ENCODE data around the gene FNDC11.
A peak's percentile ranks its signal among the peaks of the same experiment; 100 is the strongest.

The FNDC11 gene

GRCh38 chr20:63538204-63539091 lies 15.5 kb upstream of the FNDC11 start:
- Histone ChIP-seq H3K36me3 (ENCODE audit: control insufficient read depth, insufficient read depth, low read length) (no peaks in the 10 kb centered on the region), H3K4me1 (ENCODE audit: control insufficient read depth, insufficient read depth, low read length) (no peaks in the 10 kb centered on the region), H3K4me3 (ENCODE audit: low read length) (peak overlapping the region; percentile 64), H3K9ac (ENCODE audit: low read length) (no peak overlapping the region), H3K27me3 (ENCODE audit: control insufficient read depth, insufficient read depth, low read length) (peaks cover 9% of the 10 kb centered on the region), H3K27ac (ENCODE audit: low read depth, low read length) (no peak overlapping the region)

- Histone ChIP-seq H3K27me3 (ENCODE audit: control insufficient read depth, insufficient read depth, low read length) (peaks cover 8% of the 10 kb centered on the region), H3K9ac (ENCODE audit: low read length) (no peak overlapping the region), H3K4me1 (ENCODE audit: control insufficient read depth, insufficient read depth, low read length) (no peaks in the 10 kb centered on the region), H3K4me3 (ENCODE audit: low read length) (peak overlapping the region; percentile 15), H3K36me3 (ENCODE audit: control insufficient read depth, insufficient read depth, low read length) (no peaks in the 10 kb centered on the region), H3K27ac (ENCODE audit: low read depth, low read length) (no peak overlapping the region)
These were observed 14.9 kb upstream of the FNDC11 start for GRCh38 chr20:63539092-63539430.

GRCh38 chr20:63539441-63540370 lies 14.3 kb upstream of the FNDC11 start:
- Histone ChIP-seq H3K27ac (ENCODE audit: low read depth, low read length) (no peak overlapping the region), H3K27me3 (ENCODE audit: control insufficient read depth, insufficient read depth, low read length) (peaks cover 4% of the 10 kb centered on the region), H3K9ac (ENCODE audit: low read length) (no peak overlapping the region), H3K4me1 (ENCODE audit: control insufficient read depth, insufficient read depth, low read length) (no peaks in the 10 kb centered on the region), H3K4me3 (ENCODE audit: low read length) (no peak overlapping the region), H3K36me3 (ENCODE audit: control insufficient read depth, insufficient read depth, low read length) (no peaks in the 10 kb centered on the region)

GRCh38 chr20:63540417-63541186 lies 13.4 kb upstream of the FNDC11 start:
- no peaks in the 10 kb centered on the region for H3K36me3 ChIP-seq (ENCODE audit: control insufficient read depth, insufficient read depth, low read length)
- H3K27ac ChIP-seq (ENCODE audit: low read depth, low read length) = no peak overlapping the region
- H3K4me3 ChIP-seq (ENCODE audit: low read length) = no peak overlapping the region
- H3K9ac ChIP-seq (ENCODE audit: low read length) = no peak overlapping the region
- H3K27me3 ChIP-seq (ENCODE audit: control insufficient read depth, insufficient read depth, low read length) = peaks cover 4% of the 10 kb centered on the region
- no peaks in the 10 kb centered on the region for H3K4me1 ChIP-seq (ENCODE audit: control insufficient read depth, insufficient read depth, low read length)

- H3K9ac ChIP-seq (ENCODE audit: low read length) = no peak overlapping the region
- no peaks in the 10 kb centered on the region for H3K36me3 ChIP-seq (ENCODE audit: control insufficient read depth, insufficient read depth, low read length)
- peaks cover 4% of the 10 kb centered on the region for H3K27me3 ChIP-seq (ENCODE audit: control insufficient read depth, insufficient read depth, low read length)
- H3K27ac ChIP-seq (ENCODE audit: low read depth, low read length) = no peak overlapping the region
- H3K4me1 ChIP-seq (ENCODE audit: control insufficient read depth, insufficient read depth, low read length) = no peaks in the 10 kb centered on the region
- H3K4me3 ChIP-seq (ENCODE audit: low read length) = no peak overlapping the region
These were observed 12.6 kb upstream of the FNDC11 start for GRCh38 chr20:63541371-63541770.

- no peak overlapping the region for H3K4me3 ChIP-seq (ENCODE audit: low read length)
- no peak overlapping the region for H3K27ac ChIP-seq (ENCODE audit: low read depth, low read length)
- no peaks in the 10 kb centered on the region for H3K4me1 ChIP-seq (ENCODE audit: control insufficient read depth, insufficient read depth, low read length)
- H3K36me3 ChIP-seq (ENCODE audit: control insufficient read depth, insufficient read depth, low read length) = no peaks in the 10 kb centered on the region
- no peak overlapping the region for H3K9ac ChIP-seq (ENCODE audit: low read length)
- H3K27me3 ChIP-seq (ENCODE audit: control insufficient read depth, insufficient read depth, low read length) = peaks cover under 1% of the 10 kb centered on the region
These were observed 11.9 kb upstream of the FNDC11 start for GRCh38 chr20:63542031-63542559.

GRCh38 chr20:63542696-63543095 lies 11.3 kb upstream of the FNDC11 start:
- H3K4me1 ChIP-seq (ENCODE audit: control insufficient read depth, insufficient read depth, low read length) = no peaks in the 10 kb centered on the region
- no peaks in the 10 kb centered on the region for H3K36me3 ChIP-seq (ENCODE audit: control insufficient read depth, insufficient read depth, low read length)
- H3K27me3 ChIP-seq (ENCODE audit: control insufficient read depth, insufficient read depth, low read length) = no peaks in the 10 kb centered on the region
- H3K4me3 ChIP-seq (ENCODE audit: low read length) = no peak overlapping the region
- H3K27ac ChIP-seq (ENCODE audit: low read depth, low read length) = no peak overlapping the region
- H3K9ac ChIP-seq (ENCODE audit: low read length) = no peak overlapping the region

- Histone ChIP-seq H3K27ac (ENCODE audit: low read depth, low read length) (no peak overlapping the region), H3K4me1 (ENCODE audit: control insufficient read depth, insufficient read depth, low read length) (no peaks in the 10 kb centered on the region), H3K4me3 (ENCODE audit: low read length) (no peak overlapping the region), H3K9ac (ENCODE audit: low read length) (no peak overlapping the region), H3K27me3 (ENCODE audit: control insufficient read depth, insufficient read depth, low read length) (no peaks in the 10 kb centered on the region), H3K36me3 (ENCODE audit: control insufficient read depth, insufficient read depth, low read length) (no peaks in the 10 kb centered on the region)
These were observed 10.8 kb upstream of the FNDC11 start for GRCh38 chr20:63543131-63543530.

GRCh38 chr20:63543733-63544132 lies 10.2 kb upstream of the FNDC11 start:
- no peaks in the 10 kb centered on the region for H3K4me1 ChIP-seq (ENCODE audit: control insufficient read depth, insufficient read depth, low read length)
- no peak overlapping the region for H3K9ac ChIP-seq (ENCODE audit: low read length)
- H3K36me3 ChIP-seq (ENCODE audit: control insufficient read depth, insufficient read depth, low read length) = no peaks in the 10 kb centered on the region
- peaks cover 4% of the 10 kb centered on the region for H3K27me3 ChIP-seq (ENCODE audit: control insufficient read depth, insufficient read depth, low read length)
- H3K4me3 ChIP-seq (ENCODE audit: low read length) = no peak overlapping the region
- H3K27ac ChIP-seq (ENCODE audit: low read depth, low read length) = no peak overlapping the region

GRCh38 chr20:63544241-63544957 lies 9.6 kb upstream of the FNDC11 start:
- H3K4me3 ChIP-seq (ENCODE audit: low read length) = no peak overlapping the region
- peaks cover 4% of the 10 kb centered on the region for H3K27me3 ChIP-seq (ENCODE audit: control insufficient read depth, insufficient read depth, low read length)
- H3K4me1 ChIP-seq (ENCODE audit: control insufficient read depth, insufficient read depth, low read length) = no peaks in the 10 kb centered on the region
- H3K9ac ChIP-seq (ENCODE audit: low read length) = no peak overlapping the region
- H3K36me3 ChIP-seq (ENCODE audit: control insufficient read depth, insufficient read depth, low read length) = no peaks in the 10 kb centered on the region
- H3K27ac ChIP-seq (ENCODE audit: low read depth, low read length) = no peak overlapping the region

- Histone ChIP-seq H3K36me3 (ENCODE audit: control insufficient read depth, insufficient read depth, low read length) (no peaks in the 10 kb centered on the region), H3K4me3 (ENCODE audit: low read length) (no peak overlapping the region), H3K4me1 (ENCODE audit: control insufficient read depth, insufficient read depth, low read length) (no peaks in the 10 kb centered on the region), H3K9ac (ENCODE audit: low read length) (no peak overlapping the region), H3K27ac (ENCODE audit: low read depth, low read length) (no peak overlapping the region), H3K27me3 (ENCODE audit: control insufficient read depth, insufficient read depth, low read length) (peaks cover 4% of the 10 kb centered on the region)
These were observed 8.9 kb upstream of the FNDC11 start for GRCh38 chr20:63544958-63545516.
